Measurements from ENCODE around the gene BCL7A.
A peak's percentile ranks its signal among the peaks of the same experiment; 100 is the strongest.
"Not testable (repeated sequence)": the region's sequence is repeated elsewhere in the genome, so short reads cannot be mapped to it uniquely, and the experiment has no call there.

The BCL7A gene

DNA sequence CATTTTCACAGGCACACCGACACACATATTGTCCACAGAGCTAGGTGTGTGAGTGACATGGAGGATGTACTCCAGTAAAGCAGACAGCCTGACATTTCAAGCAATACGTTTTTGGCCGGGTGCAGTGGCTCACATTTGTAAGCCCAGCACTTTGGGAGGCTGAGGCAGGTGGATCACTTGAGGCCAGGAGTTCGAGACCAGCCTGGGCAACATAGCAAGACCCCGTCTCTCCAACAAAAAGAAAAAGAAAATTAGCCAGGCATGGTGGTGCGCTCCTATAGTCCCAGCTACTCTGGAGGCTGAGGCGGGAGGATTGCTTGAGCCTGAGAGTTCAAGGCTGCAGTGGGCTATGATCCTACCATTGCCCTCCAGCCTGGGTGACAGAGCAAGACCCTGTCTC is 34.7 kb downstream of the BCL7A start:
- not testable (repeated sequence) for DNase-seq

DNA sequence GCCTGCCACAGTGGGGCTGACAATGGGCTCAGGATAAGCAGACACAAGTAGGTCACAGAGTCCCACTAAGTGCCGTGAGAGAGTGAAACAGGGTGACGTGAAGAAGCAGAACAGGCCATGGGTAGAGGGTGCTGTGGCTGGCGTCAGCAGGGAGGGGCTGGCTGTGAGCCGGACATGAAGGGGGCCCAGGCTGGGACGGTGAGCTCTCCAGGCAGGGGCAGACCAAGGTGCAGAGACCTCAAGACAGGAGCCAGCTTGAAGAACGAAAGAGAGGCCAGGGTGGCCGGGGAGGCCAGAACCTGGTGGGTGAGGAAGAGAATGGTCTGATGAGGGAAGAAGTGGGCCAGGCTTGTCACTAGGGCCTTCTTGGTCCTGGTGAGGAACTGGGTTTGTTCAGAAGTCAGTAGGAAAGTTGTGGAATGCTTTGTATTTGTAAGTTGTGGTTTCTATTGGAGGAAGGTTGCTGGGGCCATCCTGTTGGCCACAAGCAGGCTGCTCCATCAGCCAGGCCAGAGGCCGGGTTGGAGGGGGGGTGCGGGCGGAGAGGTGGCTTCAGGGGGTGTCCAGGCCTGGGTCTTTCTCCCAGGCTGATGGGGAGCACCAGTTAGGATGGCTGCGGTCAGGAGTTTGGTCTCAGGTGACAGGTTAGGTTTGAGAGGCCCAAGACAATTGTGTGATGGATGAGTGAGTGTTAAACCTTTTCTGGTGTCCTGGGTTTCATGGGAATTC is 35.5 kb downstream of the BCL7A start:
- DNase-seq = no peak

DNA sequence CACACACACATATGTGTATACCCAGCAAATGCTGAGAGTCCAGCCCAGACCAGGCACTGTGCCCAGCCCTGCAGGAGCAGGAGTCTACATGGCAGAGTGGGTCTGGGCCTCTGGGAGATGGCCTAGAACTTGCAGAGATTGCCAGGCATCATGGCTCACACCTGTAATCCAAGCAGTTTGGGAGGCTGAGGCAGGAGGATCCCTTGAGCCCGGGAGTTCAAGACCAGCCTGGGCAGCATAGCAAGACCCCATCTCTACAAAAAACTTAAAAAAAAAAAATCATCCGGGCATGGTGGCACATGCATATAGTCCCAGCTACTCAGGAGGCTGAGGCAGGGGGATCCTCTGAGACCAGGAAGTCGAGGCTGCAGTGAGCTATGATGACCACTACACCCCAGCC is 36.1 kb downstream of the BCL7A start:
- no peak for DNase-seq

DNA sequence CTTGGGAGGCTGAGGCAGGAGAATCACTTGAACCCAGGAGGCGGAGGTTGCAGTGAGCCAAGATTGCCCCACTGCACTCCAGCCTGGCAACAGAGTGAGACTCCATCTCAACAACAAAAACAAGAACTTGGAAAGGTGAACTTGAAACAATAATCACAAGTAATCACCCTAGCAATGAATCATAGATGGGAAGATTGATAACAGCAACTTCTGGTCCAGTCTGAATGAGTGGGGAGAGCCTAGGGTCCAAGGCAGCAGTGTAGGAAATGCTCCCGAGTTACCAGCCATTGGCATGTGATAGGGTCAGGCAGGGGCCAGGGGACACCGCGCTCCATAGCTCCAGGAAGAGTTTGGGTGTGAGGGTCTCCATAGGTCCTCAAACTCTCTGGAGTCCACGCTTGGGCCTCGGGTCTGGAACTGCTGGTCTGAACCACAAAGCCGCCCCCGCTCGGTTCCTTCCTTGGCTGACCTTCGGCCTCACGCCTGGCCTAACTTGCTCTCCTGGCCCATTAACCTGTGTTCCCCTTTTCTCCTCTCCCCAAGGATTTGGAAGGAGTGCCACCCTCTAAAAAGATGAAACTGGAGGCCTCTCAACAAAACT is 37.0 kb downstream of the BCL7A start:
- no peak for DNase-seq

DNA sequence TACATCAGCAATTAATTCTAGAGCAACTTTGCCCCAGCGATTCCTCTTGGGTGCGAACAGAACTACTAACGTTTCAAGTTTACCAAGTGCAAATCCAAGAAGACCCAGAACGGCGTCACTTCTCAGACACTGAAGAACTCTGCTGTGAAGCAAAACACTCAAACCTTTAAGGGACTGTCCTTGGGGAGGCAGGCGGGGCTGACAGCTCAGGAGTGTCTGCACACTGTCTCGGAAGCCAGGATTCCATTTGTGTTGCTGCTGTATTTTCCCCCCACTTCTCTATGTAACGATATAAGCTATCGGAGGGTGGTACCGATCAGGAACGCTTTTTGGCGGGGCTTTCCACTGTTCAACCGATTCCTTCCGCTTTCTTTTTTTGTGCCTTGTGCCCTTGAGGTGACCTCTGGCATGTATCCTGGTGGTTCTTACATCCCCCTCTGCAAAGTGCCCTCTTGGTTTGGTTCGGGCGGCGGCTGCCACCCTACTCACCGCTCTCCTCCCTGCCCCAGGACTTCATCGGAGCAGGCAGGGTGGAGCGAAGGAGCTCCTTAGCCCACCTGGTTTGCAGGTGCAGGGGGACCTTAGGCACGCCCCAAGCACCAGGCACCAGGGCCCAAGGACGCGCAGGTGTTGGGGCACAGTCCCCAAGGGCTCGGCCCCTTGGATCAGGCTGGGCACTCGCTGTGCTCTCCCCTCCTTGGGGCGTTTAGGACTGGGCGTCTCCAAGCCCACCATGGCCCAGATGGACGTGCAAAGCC is 37.7 kb downstream of the BCL7A start:
- DNase-seq = no peak

DNA sequence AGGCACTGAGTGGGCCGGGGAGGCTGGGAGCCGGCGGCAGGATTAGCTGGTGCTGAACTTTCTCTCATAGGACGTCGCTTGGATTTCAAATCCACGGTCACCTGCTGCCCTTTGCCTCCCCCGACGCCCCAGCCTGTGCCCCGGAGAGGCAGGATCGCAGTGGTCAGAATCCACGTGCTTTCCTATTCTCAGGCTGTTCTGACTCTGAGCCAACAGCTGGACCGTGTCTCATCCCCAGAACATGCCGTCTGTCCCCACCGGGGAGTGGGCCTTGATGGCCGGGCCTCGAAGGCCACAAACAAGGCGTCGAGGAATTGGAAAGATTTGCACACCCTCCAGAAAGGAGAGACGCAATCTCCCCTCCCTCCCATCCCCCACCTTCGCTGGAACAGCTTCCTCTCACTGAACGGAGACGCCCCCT is 38.4 kb downstream of the BCL7A start:
- DNase-seq = no peak

DNA sequence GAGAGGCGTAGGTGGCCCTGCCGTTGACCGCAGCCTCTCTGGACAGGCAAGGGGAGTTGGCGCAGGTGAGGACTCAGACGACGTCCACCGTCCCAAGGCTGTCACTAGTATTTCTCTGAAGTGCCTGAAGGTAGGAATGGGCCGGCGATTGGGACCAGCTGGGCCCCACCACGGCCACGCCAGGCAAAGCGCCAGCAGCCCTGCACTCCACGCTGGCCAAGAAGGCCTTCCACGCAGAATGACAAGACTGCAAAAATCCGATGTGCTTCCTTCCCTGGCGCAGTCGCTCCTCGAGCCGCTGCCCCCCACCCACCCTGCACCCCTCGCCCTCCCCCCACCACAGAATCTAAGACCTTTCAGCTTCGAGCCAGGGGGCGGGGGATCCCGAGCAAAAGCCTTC is 39.6 kb downstream of the BCL7A start:
- DNase-seq = no peak

DNA sequence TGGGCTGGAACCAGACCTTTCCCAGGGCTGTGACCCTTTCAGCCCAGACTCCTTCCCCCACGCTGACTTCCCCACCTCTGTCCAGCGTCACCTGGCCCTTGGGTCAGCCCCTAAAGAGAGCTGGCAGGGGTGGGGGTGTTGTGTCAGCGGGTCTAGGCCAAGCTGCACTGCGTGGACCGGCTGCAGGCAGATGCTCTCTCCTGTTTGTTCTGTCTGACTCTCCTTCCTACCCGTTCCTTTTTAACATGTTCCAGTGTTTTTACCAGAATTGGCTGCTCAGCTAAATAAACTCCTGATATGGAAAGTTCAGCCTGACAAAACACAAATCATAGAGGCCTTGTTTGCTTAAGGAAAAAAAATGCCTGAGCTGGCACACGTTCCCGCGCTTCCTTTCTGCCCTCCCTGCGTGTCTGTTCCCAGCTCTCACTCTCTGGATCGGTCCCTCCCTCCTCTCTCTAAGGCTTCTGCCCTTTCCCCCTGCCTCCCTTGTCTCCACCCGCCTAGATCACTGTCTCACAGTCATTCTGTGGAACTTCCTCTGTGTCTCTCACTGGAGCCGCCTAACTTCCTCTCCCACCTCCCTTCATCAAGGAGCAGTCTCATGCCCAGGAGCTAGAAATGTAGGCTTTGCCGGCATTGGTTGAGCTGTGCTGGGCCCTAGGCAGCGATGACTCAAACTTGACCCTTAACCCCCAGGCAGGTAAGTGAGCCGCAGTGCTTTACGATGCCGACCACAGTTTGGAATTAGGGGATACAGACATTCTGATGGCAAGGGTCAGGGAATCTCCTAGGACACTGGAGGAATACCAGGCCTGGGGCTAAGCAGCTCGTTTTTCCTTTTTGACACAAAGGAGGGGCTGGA is 41.4 kb downstream of the BCL7A start:
- no peak for DNase-seq

DNA sequence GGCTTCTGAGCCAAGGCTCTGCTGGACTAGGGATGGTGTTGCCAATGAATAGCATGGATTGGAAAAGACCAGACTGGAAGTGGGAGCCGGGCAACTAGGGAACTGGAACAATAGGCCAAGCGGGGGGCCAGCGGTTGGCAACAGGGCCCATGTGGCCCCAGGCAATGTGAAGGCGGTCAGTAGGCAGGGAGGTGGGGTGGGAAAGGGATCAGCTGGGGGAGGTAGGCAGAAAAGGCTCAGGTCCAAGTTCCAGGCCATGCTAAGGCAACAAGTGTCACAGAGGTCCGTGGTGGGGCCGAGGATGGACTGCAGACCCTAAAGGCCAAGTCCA is 42.0 kb downstream of the BCL7A start:
- DNase-seq = no peak

DNA sequence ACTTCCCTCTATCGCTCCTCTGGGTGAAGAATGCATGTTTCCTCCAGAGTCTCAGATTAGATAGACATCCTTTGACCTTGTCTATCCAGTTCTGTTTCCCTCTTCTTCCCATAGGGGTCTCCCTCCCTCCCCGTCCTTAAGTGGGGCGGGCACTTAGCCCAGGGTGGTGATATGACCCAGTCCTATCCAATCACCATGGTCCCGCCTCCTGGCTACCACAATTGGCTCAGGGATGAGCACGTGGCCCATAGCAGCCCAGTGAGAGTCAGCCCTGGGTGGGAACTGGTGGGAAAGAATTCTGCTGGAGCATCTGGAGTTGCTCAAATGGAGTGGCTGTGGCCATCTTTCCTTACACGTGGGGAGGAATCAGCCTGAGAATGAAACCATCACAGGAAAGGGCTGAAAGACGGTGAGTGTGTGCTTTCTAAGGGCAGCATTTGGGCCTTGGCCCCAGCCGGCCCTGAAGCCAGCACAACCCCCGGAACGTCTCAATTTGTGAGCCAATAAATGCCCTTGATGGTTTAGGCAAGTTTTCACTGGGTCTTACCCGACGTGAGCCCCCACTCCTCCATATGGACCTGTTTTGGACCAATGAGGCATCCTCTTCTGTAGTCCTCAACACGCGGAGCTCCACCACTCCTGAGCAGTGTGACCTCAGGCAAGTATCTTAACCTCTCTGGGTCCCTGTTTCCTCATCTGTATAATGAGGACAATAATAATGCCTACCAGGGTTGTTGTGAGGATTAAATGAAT is 42.5 kb downstream of the BCL7A start:
- DNase-seq = peak; percentile 24

DNA sequence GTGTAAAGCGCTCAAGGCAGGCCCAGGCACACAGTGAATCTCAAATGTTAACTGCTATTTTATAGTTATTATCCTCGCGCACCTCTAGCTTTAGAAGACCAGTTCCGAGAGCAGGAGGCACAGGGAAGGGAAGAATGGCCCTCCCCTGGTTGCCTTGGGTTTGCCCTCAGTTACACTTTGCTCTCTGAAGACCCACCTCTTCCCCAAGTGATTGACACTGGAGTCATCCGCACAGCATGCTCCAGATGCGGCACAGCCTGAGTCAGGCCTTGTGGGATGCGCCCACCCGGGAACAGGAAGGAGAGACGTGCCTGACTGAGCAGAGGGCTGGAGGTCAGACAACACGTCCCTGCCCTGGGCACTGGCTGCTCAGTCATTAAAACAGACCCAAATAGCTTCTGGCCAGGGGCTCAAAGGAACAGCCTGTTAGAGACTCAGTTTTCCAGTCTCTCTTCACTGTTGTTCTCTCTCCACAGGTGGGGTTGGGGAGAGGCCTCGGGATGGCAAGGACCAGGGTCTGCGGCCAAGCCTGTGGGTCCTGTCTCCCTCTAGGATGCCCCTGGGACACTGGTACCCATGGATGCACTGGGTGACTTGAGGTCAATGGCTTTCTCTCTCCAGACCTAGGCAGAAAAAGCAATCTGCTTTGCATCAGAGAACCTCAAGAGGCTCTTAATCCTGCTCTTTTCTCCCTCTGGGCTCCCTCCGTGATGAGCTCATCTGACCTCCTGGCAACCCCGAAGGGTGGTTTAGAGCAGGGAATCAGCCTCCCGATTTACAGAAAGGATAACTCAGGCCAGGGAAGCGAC is 43.3 kb downstream of the BCL7A start:
- DNase-seq = no peak

DNA sequence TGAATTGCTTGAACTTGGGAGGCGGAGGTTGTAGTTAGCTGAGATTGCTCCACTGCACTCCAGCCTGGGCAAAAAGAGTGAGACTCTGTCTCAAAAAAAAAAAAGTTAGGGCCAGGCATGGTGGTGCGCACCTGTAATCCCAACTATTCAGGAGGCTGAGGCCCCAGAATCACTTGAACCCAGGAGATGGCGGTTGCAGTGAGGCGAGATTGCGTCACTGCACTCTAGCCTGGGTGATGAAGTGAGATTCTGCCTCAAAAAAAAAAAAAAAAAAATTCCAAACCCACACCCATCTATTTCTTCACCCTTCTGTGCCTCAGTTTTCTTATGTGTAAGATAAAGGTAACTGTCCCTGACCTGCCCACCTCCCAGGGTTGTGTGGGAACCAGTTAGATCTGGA is 45.9 kb downstream of the BCL7A start:
- no peak for DNase-seq

DNA sequence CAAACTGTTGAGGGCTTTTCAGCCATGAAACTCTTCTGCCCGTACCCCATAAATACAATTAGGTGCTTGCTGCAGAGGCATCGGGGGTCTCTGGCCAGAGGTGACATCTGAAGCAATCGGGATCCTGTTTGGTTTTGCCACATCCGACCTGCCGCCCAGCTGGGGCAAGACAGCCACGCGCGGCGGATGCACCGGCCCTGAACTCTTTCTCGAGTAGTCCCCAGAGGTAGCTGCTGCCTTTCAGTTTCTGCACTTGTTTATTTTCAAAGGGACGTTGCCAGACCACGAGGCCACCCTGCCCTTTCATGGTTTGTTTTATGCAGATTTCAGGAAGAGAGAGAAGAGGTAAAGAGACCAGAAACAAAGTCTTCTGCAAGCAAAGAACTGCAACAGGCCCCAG is 46.3 kb downstream of the BCL7A start:
- DNase-seq = peak; percentile 31

DNA sequence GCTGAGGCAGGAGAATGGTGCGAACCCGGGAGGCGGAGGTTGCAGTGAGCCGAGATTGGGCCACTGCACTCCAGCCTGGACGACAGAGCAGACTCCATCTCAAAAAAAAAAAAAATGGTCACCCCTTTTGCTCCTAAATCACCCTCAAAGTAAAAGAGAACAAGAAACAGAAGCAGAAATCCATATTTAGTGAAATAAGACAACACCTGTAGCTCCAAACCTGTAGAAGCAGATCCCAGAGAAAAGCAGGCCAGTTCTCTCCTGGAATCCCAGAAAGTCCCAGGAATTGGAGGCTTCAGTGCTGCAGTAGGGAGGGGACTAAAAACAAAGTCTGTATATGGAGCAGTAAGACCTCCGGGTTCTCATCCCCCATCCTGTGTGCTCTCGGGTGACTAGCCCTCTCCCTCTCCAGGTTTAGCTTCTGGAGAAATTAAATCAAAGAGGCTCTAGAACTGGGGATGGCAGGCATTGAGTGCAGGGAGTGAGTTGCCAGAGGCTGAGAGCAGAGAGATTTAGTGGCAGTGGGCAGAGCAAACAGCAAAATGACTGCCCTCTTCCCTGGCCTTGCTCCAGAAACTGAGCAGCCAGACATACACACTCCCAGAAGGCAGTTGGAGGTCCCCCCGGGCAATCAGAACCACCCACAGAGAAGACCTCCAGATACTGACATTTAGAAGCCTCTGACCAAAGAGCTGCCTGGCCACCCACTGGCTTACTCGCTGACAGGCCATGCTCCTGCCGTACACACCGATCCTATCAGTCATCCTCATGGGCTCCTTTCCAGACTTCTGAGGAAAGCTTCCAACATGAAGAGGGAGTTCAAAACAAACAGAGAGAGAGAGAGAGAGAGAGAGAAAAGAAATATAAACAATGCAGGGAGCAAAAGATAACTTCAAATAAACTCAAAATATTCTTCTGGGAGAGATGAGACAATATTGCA is 50.6 kb downstream of the BCL7A start:
- DNase-seq = no peak

DNA sequence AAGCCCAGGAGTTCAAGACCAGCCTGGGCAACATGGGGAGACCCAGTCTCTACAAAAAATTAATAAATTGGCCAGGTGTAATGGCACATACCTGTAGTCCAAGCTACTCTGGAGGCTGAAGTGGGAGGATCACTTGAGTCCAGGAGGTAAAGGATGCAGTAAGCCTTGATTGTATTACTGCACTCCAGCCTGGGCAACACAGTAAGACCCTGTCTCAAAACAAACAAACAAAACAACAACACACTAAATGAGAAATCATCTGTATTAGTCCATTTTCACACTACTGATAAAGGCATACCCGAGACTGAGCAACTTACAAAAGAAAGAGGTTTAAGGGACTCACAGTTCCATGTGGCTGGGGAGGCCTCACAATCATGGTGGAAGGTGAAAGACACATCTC is 52.1 kb downstream of the BCL7A start:
- no peak for DNase-seq

DNA sequence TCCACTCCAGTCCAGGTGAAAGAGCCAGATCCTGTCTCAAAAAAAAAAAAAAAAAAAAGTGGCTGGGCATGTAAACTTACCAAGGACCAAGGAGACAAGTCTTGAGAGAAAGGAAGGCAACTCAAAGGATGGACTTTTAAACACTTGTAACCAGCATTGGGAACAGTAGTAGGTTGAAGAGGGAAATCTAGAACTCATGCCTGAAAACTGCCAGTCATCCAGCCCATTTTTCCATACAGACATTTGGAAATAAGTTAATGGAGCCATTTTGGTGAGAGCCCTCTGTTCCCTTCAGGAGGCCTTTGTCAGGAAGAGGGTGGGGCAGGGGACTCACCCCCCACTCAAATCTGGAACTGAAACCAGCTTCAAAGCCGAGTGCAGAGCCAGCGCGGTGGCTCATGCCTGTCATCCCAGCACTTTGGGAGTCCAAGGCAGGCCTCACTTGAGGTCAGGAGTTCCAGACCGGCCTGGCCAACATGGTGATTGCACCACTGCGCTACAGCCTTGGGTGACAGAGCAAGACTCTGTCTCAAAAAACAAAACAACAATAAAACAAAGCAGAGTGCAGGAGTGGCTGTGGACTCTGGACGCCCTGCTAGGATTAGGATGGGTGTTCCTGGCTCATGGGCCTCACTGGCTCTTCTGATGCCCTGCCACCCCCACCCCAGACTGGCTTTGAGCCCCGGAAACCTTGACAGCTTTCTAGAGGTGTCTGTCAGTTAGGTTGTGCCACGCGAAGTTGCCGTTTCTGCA is 55.2 kb downstream of the BCL7A start:
- no peak for DNase-seq

DNA sequence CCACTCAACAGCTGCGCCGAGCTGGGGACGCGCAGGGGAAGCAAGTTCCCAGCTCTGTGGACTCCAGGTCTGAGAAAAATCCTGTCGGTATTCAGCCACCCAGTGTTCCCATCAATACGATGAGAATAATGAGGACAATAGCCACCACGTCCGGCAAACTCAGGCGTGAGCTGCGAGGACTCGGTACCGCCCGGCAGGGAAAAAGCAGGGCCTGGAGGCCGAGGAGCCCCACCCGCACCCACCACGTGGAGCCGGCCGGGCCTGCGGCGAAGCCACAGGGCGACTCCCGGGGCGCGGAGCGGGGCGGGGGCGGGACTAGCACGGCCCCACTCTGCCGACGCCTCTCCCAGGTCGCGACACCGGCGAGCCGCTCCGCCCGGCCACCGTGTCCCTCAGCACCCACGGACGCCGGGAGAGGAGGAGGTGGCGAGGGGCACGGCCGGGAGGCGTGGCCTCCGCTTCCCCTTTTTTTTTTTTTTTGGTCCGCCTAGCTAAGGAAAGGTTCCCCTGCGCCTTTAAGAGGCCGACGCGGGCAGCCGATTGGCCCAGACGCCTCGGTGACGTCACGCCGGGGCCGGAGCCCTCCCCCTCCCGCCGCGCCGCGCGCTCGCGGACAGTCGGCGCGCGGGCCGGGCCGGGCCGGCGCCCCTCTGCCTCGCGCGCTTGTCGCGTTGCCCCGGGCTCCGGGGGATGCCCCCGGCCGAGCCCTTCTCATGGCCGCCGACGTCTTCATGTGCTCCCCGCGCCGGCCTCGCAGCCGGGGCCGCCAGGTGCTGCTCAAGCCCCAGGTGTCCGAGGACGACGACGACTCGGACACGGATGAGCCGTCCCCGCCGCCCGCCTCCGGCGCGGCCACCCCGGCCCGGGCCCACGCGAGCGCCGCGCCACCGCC is 56.7 kb downstream of the BCL7A start, which contains the start of gene MLXIP:
Gene MLXIP (plus strand): TSS at position 616 of the 892 bp plus-strand sequence. CDS start 98 bp downstream, at position 714.
- DNase-seq = peak; percentile 91

DNA sequence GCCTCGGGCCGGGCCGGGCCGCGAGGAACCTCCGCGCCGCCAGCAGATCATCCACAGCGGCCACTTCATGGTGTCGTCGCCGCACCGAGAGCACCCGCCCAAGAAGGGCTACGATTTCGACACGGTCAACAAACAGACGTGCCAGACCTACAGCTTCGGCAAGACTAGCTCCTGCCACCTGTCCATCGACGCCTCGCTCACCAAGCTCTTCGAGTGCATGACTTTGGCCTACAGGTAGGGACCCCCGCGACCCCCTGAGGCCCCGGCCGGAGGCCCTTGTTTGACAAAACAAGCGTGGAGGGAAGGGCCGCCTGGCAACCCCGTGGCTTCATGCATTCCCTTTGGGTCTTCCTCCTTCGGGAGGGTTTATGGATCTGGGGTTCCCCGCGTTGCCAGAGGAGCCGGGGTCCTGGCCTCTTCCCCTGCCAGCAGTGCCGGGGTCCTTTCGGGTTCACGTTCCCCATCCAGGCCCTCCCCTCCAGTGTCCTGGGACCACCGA is 57.4 kb downstream of the BCL7A start:
- DNase-seq = peak; percentile 30

Measured in CD4-positive, alpha-beta T cell treated with Interleukin-17A for 1 hour (primary cell).